Measurements from ENCODE around the gene RGS5. TPM values are rescaled to one million over a fixed set of nuclear protein-coding genes. Genes with fewer than 3 reads are reported as not detected.
A peak's percentile ranks its signal among the peaks of the same experiment; 100 is the strongest.

RGS5 gene
- total RNA-seq, 4 donors from 2014 or later = 57.2 to 174 (median 91.8) TPM

GRCh38 chr1:163163881-163164582 is 38.7 kb downstream of the RGS5 start:
- TF ChIP-seq CTCF (IDR thresholded peaks at IDR 0.05) = no peak
- ATAC-seq (ENCODE audit: low FRiP score) = no peak
- DNase-seq (ENCODE audit: low spot score) = no peak

- DNase-seq (ENCODE audit: low spot score) = no peak
- TF ChIP-seq CTCF (IDR thresholded peaks at IDR 0.05) = no peak
- no peak for ATAC-seq (ENCODE audit: low FRiP score)
These were observed 39.6 kb downstream of the RGS5 start for GRCh38 chr1:163163163-163163562.

- TF ChIP-seq CTCF (IDR thresholded peaks at IDR 0.05) = no peak
- peak; percentile 50 for ATAC-seq (ENCODE audit: low FRiP score)
- no peak for DNase-seq (ENCODE audit: low spot score)
These were observed 40.3 kb downstream of the RGS5 start for GRCh38 chr1:163162381-163162914.

- no peak for ATAC-seq (ENCODE audit: low FRiP score)
- no peak for DNase-seq (ENCODE audit: low spot score)
- no peak for TF ChIP-seq CTCF (IDR thresholded peaks at IDR 0.05)
These were observed 40.9 kb downstream of the RGS5 start for GRCh38 chr1:163161841-163162240.

- ATAC-seq (ENCODE audit: low FRiP score) = no peak
- no peak for TF ChIP-seq CTCF (IDR thresholded peaks at IDR 0.05)
- no peak for DNase-seq (ENCODE audit: low spot score)
These were observed 41.4 kb downstream of the RGS5 start for GRCh38 chr1:163161337-163161736.

GRCh38 chr1:163155606-163156005 is 47.1 kb downstream of the RGS5 start:
- no peak for ATAC-seq (ENCODE audit: low FRiP score)
- DNase-seq (ENCODE audit: low spot score) = no peak
- TF ChIP-seq CTCF (IDR thresholded peaks at IDR 0.05) = no peak

- DNase-seq (ENCODE audit: low spot score) (no peak), ATAC-seq (ENCODE audit: low FRiP score) (no peak)
- TF ChIP-seq CTCF (IDR thresholded peaks at IDR 0.05) = no peak
These were observed 53.8 kb downstream of the RGS5 start for GRCh38 chr1:163148911-163149310.

Data from omental fat pad (tissue), 4 donors.